ENCODE measurements around the gene CDC42SE2.

DNA sequence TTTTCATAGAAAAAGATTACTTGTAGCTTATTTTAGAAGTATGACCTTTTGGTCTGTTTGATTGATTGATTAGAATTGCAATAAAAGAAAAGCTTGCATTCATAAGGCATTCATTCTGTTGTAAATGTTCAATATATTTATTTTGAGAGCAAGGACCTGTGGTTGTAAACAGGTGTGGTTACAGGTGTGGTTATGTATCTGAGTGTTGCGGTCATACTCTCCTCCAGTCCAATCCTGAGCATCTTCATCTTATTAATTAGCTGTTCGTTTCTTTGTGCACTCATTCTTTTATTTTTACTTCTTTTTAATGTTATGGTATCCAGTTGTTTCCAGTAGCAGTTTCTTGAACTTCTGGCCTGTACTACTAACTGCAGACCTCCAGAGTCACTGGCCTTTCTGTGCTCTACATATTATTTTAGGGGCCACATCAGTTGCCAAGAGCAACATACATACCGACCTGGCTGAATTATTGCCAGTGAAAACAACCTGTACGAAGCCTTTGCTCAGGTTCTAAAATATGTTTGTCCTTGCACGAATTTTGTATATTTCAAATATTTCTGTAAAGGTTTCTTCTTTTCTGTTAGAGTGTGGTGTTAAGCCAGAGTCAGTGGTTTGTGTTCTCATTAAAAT is 128.7 kb downstream of the CDC42SE2 start:
- TF ChIP-seq, protein P1, sequence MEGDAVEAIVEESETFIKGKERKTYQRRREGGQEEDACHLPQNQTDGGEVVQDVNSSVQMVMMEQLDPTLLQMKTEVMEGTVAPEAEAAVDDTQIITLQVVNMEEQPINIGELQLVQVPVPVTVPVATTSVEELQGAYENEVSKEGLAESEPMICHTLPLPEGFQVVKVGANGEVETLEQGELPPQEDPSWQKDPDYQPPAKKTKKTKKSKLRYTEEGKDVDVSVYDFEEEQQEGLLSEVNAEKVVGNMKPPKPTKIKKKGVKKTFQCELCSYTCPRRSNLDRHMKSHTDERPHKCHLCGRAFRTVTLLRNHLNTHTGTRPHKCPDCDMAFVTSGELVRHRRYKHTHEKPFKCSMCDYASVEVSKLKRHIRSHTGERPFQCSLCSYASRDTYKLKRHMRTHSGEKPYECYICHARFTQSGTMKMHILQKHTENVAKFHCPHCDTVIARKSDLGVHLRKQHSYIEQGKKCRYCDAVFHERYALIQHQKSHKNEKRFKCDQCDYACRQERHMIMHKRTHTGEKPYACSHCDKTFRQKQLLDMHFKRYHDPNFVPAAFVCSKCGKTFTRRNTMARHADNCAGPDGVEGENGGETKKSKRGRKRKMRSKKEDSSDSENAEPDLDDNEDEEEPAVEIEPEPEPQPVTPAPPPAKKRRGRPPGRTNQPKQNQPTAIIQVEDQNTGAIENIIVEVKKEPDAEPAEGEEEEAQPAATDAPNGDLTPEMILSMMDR (IDR thresholded peaks at IDR 0.05), result no peak
- no peak for TF ChIP-seq POLR2A (IDR thresholded peaks at IDR 0.05)
- TF ChIP-seq POLR2AphosphoS5 (IDR thresholded peaks at IDR 0.05), result no peak
